ENCODE results near the gene KCTD11. TPM values are rescaled to one million over a fixed set of nuclear protein-coding genes. Genes with fewer than 3 reads are reported as not detected.
A peak's percentile ranks its signal among the peaks of the same experiment; 100 is the strongest.
"Not testable (repeated sequence)": the region's sequence is repeated elsewhere in the genome, so short reads cannot be mapped to it uniquely, and the experiment has no call there.

The KCTD11 gene
- total RNA-seq, 2 experiments from 2014 or later: 4.0 to 4.5 TPM

GRCh38 chr17:7348478-7349242 is 3.3 kb upstream of the KCTD11 start:
- no peak for DNase-seq
- no peaks in the 10 kb centered on the region for H3K9me3 Mint-ChIP-seq
- peaks cover 31% of the 10 kb centered on the region for H3K4me1 Mint-ChIP-seq
- H3K36me3 Mint-ChIP-seq: peaks cover 26% of the 10 kb centered on the region
- H3K27me3 Mint-ChIP-seq: no peaks in the 10 kb centered on the region
- no peak overlapping the region for H3K4me3 Mint-ChIP-seq
- peak overlapping the region; percentile 66 for H3K27ac Mint-ChIP-seq

GRCh38 chr17:7352503-7352889 is 534 bp downstream of the KCTD11 start:
- H3K27ac Mint-ChIP-seq: peak overlapping the region; percentile 47
- H3K27me3 Mint-ChIP-seq: no peaks in the 10 kb centered on the region
- H3K36me3 Mint-ChIP-seq: peaks cover 28% of the 10 kb centered on the region
- H3K4me1 Mint-ChIP-seq: peaks cover 45% of the 10 kb centered on the region
- no peak for DNase-seq
- peak overlapping the region; percentile 86 for H3K4me3 Mint-ChIP-seq
- H3K9me3 Mint-ChIP-seq: no peaks in the 10 kb centered on the region

DNA sequence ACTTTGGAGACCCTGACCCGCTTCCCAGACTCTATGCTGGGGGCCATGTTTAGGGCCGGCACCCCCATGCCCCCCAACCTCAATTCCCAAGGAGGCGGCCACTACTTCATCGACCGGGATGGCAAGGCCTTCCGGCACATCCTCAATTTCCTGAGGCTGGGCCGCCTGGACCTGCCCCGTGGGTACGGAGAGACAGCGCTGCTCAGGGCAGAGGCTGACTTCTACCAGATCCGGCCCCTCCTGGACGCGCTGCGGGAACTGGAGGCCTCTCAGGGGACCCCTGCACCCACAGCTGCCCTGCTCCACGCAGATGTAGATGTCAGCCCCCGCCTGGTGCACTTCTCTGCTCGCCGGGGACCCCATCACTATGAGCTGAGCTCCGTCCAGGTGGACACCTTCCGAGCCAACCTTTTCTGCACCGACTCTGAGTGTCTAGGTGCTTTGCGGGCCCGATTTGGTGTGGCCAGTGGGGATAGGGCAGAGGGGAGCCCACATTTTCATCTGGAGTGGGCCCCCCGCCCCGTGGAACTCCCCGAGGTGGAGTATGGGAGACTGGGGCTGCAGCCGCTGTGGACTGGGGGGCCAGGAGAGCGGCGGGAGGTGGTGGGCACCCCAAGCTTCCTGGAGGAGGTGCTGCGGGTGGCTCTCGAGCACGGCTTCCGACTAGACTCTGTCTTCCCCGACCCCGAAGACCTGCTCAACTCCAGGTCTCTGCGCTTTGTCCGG is 1.1 kb downstream of the KCTD11 start:
- H3K27me3 Mint-ChIP-seq: no peaks in the 10 kb centered on the region
- peak overlapping the region; percentile 47 for H3K27ac Mint-ChIP-seq
- peak overlapping the region; percentile 86 for H3K4me3 Mint-ChIP-seq
- DNase-seq: no peak
- peaks cover 28% of the 10 kb centered on the region for H3K36me3 Mint-ChIP-seq
- H3K9me3 Mint-ChIP-seq: no peaks in the 10 kb centered on the region
- peaks cover 45% of the 10 kb centered on the region for H3K4me1 Mint-ChIP-seq

DNA sequence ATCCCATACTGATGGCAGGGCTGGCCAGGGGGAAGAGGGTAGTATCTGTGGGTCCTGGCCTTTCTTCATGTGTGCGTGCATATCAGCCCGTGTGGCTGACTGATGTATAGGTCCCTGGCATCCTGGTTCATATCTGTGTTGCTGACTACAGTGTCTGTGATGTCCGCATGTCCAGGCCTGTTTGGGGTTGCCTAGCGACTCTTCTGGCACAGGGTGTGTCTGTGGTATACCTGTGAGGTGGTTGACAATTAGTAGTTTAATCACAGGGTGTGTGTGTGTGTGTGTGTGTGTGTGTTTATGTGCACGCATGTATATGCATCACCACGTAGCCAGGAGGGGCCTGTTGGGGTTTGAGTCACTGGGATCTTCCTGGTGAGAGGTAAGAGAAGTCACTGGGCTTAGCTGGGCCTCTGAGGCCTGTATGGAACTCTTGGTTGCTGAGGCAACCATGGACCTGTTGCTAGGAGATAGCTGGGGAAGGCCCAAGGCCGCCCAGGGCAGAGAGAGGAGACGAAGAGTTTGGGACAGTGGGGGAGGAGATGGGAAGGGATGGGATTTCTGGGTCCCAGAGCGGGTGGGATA is 2.4 kb downstream of the KCTD11 start:
- no peaks in the 10 kb centered on the region for H3K9me3 Mint-ChIP-seq
- DNase-seq: peak; percentile 46
- no peaks in the 10 kb centered on the region for H3K27me3 Mint-ChIP-seq
- H3K36me3 Mint-ChIP-seq: peaks cover 22% of the 10 kb centered on the region
- H3K27ac Mint-ChIP-seq: peak overlapping the region; percentile 57
- peaks cover 42% of the 10 kb centered on the region for H3K4me1 Mint-ChIP-seq
- H3K4me3 Mint-ChIP-seq: peak overlapping the region; percentile 11

DNA sequence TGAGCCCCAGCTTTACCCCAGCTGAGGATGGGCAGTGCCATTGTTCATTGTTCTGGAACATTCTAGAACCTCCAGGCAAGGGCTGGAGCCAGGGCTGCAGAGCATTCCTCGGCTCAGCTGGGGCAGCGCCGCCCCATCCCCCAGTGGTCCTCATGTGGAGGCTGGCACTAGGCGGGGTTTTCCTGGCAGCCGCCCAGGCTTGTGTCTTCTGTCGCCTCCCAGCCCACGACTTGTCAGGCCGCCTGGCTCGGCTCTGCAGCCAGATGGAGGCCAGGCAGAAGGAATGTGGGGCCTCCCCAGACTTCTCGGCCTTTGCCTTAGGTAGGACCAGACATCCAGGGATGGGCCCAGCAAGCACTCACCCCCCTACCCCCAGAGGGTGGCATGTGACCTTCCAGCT is 3.1 kb downstream of the KCTD11 start, which contains the start of gene TMEM95:
TSS of gene TMEM95 (plus strand) at position 104 of the 400 bp plus-strand sequence. CDS start at position 153, 49 bp downstream.
- Mint-ChIP-seq H3K27ac (peak within 1 kb of the TSS; percentile 57), H3K27me3 (no peaks in the 10 kb centered on the region), H3K9me3 (no peaks in the 10 kb centered on the region), H3K4me3 (peak within 1 kb of the TSS; percentile 11), H3K4me1 (peaks cover 36% of the 10 kb centered on the region), H3K36me3 (peaks cover 17% of the 10 kb centered on the region)
- no peak for DNase-seq

- Mint-ChIP-seq H3K4me1 (peaks cover 33% of the 10 kb centered on the region), H3K4me3 (no peak overlapping the region), H3K36me3 (peaks cover 13% of the 10 kb centered on the region), H3K9me3 (no peaks in the 10 kb centered on the region), H3K27me3 (no peaks in the 10 kb centered on the region), H3K27ac (no peak overlapping the region)
- DNase-seq: no peak
Observed at GRCh38 chr17:7355573-7355972, 3.6 kb downstream of the KCTD11 start.

GRCh38 chr17:7356072-7356549 is 4.1 kb downstream of the KCTD11 start:
- no peaks in the 10 kb centered on the region for H3K27me3 Mint-ChIP-seq
- peaks cover 27% of the 10 kb centered on the region for H3K4me1 Mint-ChIP-seq
- no peak overlapping the region for H3K4me3 Mint-ChIP-seq
- peaks cover 7% of the 10 kb centered on the region for H3K36me3 Mint-ChIP-seq
- H3K27ac Mint-ChIP-seq: no peak overlapping the region
- peak; percentile 87 for DNase-seq
- H3K9me3 Mint-ChIP-seq: no peaks in the 10 kb centered on the region

DNA sequence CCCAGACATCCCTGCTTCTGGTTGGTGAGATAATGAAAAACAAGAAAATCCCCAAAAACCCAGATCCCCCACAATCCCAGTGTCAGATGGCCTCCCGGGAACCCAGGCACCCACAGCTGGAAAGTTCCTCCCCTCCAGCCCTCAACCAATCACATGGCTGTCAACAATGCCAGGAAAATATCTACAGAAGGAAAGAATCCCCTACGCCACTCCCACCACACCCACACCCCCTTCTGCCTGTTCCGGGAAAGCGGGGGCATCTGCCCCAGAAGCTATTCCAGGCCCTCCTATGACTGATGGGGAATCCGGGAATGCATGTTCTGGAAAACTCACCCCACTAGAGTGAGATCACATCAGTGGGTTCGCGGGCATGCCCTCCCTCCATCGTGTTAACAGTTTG is 4.8 kb downstream of the KCTD11 start:
- no peak overlapping the region for H3K4me3 Mint-ChIP-seq
- H3K27ac Mint-ChIP-seq: no peak overlapping the region
- H3K27me3 Mint-ChIP-seq: no peaks in the 10 kb centered on the region
- peaks cover 4% of the 10 kb centered on the region for H3K36me3 Mint-ChIP-seq
- no peaks in the 10 kb centered on the region for H3K9me3 Mint-ChIP-seq
- peaks cover 24% of the 10 kb centered on the region for H3K4me1 Mint-ChIP-seq
- DNase-seq: no peak

- Mint-ChIP-seq H3K27me3 (no peaks in the 10 kb centered on the region), H3K9me3 (no peaks in the 10 kb centered on the region), H3K4me3 (no peak overlapping the region), H3K27ac (no peak overlapping the region), H3K4me1 (peaks cover 22% of the 10 kb centered on the region), H3K36me3 (peaks cover 3% of the 10 kb centered on the region)
- no peak for DNase-seq
Observed at GRCh38 chr17:7357381-7357780, 5.4 kb downstream of the KCTD11 start.

GRCh38 chr17:7361906-7362305 is 9.9 kb downstream of the KCTD11 start:
- H3K27me3 Mint-ChIP-seq: no peaks in the 10 kb centered on the region
- no peak for DNase-seq
- H3K9me3 Mint-ChIP-seq: no peaks in the 10 kb centered on the region
- H3K36me3 Mint-ChIP-seq: no peaks in the 10 kb centered on the region
- H3K4me1 Mint-ChIP-seq: no peaks in the 10 kb centered on the region
- H3K27ac Mint-ChIP-seq: no peak overlapping the region
- H3K4me3 Mint-ChIP-seq: no peak overlapping the region

GRCh38 chr17:7363311-7363710 is 11.3 kb downstream of the KCTD11 start:
- DNase-seq: no peak
- Mint-ChIP-seq H3K9me3 (no peaks in the 10 kb centered on the region), H3K27ac (no peak overlapping the region), H3K4me3 (no peak overlapping the region), H3K27me3 (no peaks in the 10 kb centered on the region), H3K4me1 (no peaks in the 10 kb centered on the region), H3K36me3 (no peaks in the 10 kb centered on the region)

GRCh38 chr17:7365963-7366362 is 14.0 kb downstream of the KCTD11 start:
- not testable (repeated sequence) for H3K4me3 Mint-ChIP-seq, H3K4me1 Mint-ChIP-seq, H3K27me3 Mint-ChIP-seq, H3K36me3 Mint-ChIP-seq, H3K9me3 Mint-ChIP-seq, H3K27ac Mint-ChIP-seq, DNase-seq

DNA sequence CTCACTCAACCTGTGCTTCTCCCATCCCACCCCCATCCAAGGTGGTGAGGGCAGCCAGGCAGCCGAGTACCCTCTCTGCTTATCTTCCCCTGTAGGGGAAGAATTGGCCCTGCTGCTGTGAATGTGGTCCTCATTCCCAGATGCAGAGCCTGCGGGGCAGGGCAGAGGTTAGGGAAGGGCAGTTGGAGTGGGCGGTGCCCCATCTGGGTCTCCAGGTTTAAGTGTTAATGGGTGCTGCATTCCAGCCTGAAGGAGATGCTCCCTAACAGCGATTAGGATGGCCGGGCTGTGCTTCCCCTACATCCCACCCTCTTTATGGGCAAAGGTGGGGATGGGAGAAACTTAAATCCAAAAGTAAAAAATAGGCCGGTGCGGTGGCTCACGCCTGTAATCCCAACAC is 15.1 kb downstream of the KCTD11 start:
- no peak for DNase-seq
- Mint-ChIP-seq H3K36me3 (no peaks in the 10 kb centered on the region), H3K4me3 (no peak overlapping the region), H3K27me3 (no peaks in the 10 kb centered on the region), H3K4me1 (no peaks in the 10 kb centered on the region), H3K27ac (no peak overlapping the region), H3K9me3 (no peaks in the 10 kb centered on the region)

DNA sequence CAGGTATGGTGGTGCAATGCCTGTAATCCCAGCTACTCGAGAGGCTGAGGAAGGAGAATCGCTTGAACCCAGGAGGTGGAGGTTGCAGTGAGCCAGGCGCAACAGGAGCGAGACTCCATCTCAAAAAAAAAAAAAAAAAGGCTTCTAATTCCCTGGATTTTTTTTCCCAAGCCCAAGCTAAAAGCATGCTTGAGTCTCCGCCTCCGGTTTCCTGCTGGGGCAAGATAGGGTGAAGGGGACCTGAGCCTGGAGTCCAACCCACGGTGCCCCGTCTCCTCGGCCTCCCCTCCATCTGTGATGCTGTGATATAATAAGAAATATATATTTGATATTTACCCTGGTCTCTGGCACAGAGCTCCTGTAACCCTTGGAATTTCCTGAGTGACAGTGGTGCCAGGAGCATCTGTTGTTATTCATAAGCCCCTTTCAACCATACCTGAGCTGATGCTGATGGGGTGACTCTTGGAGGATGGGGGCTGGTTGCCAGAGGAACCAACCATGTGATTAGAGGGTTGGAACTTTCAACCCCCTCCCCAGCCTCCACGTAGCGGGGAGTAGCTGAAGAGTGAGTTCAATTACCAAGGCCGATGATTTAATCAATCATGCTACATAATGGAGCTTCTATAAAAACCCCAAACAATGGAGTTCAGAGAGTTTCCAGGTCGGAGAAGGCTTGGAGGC is 16.1 kb downstream of the KCTD11 start:
- H3K36me3 Mint-ChIP-seq: no peaks in the 10 kb centered on the region
- H3K4me3 Mint-ChIP-seq: no peak overlapping the region
- no peaks in the 10 kb centered on the region for H3K4me1 Mint-ChIP-seq
- H3K27me3 Mint-ChIP-seq: no peaks in the 10 kb centered on the region
- no peak for DNase-seq
- no peaks in the 10 kb centered on the region for H3K9me3 Mint-ChIP-seq
- H3K27ac Mint-ChIP-seq: no peak overlapping the region

GRCh38 chr17:7368599-7368994 is 16.6 kb downstream of the KCTD11 start:
- H3K36me3 Mint-ChIP-seq: not testable (repeated sequence)

More at GRCh38 chr17:7368599-7368994, 16.6 kb downstream of the KCTD11 start:
- H3K4me1 Mint-ChIP-seq, H3K4me3 Mint-ChIP-seq, H3K27ac Mint-ChIP-seq, H3K27me3 Mint-ChIP-seq, DNase-seq, H3K9me3 Mint-ChIP-seq: not testable (repeated sequence)

Data from activated naive CD8-positive, alpha-beta T cell treated with anti-CD3 and anti-CD28 coated beads for 36 hours (primary cell).